Measurements from ENCODE around the gene TSSC4. TPM values are rescaled to one million over a fixed set of nuclear protein-coding genes. Genes with fewer than 3 reads are reported as not detected.

Gene TSSC4
- total and polyA plus RNA-seq, 7 donors: 43.7 to 60.1 (median 49.6) TPM

GRCh38 chr11:2446590-2447252, 46.2 kb downstream of the TSSC4 start:
- 27 to 44% methylated on average over 15 of the region's 15 CpGs for WGBS, 2 donors
- Histone ChIP-seq H3K27ac (no peak overlapping the region), H3K4me3 (no peak overlapping the region), H3K9me3 (no peaks in the 10 kb centered on the region), H3K4me1 (peaks cover 0 to 15% (median 4%) of the 10 kb centered on the region in 4 donors), H3K36me3 (no peaks in the 10 kb centered on the region), H3K27me3 (peaks cover 18 to 83% (median 53%) of the 10 kb centered on the region in 3 donors)
- no peak for DNase-seq
- intact Hi-C loops (cut with DNase I): no loop called here
- TF ChIP-seq EP300 (IDR thresholded peaks at IDR 0.05) (no peak), POLR2A (IDR thresholded peaks at IDR 0.05) (no peak), CTCF (IDR thresholded peaks at IDR 0.05) (no peak), POLR2AphosphoS5 (IDR thresholded peaks at IDR 0.05) (no peak)

- Histone ChIP-seq H3K9me3 (no peaks in the 10 kb centered on the region), H3K4me3 (no peak overlapping the region), H3K27ac (no peak overlapping the region), H3K36me3 (no peaks in the 10 kb centered on the region), H3K27me3 (peaks cover 18 to 87% (median 53%) of the 10 kb centered on the region in 3 donors), H3K4me1 (peaks cover 0 to 15% (median 4%) of the 10 kb centered on the region in 4 donors)
- DNase-seq: no peak
- 63 to 71% methylated on average over 12 of the region's 12 CpGs for WGBS, 2 donors
- TF ChIP-seq POLR2A (IDR thresholded peaks at IDR 0.05): no peak
- TF ChIP-seq EP300 (IDR thresholded peaks at IDR 0.05): no peak
- no peak for TF ChIP-seq POLR2AphosphoS5 (IDR thresholded peaks at IDR 0.05)
- no peak for TF ChIP-seq CTCF (IDR thresholded peaks at IDR 0.05)
- intact Hi-C loops (cut with DNase I): no loop called here
Observed at GRCh38 chr11:2447253-2447950, 46.9 kb downstream of the TSSC4 start.

GRCh38 chr11:2447951-2448650, 47.6 kb downstream of the TSSC4 start:
- intact Hi-C loops (cut with DNase I): no loop called here
- DNase-seq: no peak
- 80 to 88% methylated on average over 10 of the region's 10 CpGs for WGBS, 2 donors
- H3K4me1 ChIP-seq: peaks cover 0 to 15% (median 4%) of the 10 kb centered on the region in 4 donors
- no peak overlapping the region for H3K4me3 ChIP-seq
- no peak for TF ChIP-seq EP300 (IDR thresholded peaks at IDR 0.05)
- TF ChIP-seq POLR2AphosphoS5 (IDR thresholded peaks at IDR 0.05): no peak
- no peaks in the 10 kb centered on the region for H3K36me3 ChIP-seq
- H3K27me3 ChIP-seq: peaks cover 18 to 89% (median 50%) of the 10 kb centered on the region in 3 donors
- H3K9me3 ChIP-seq: no peaks in the 10 kb centered on the region
- H3K27ac ChIP-seq: no peak overlapping the region

- no peak for TF ChIP-seq EP300 (IDR thresholded peaks at IDR 0.05)
- no peak for TF ChIP-seq POLR2AphosphoS5 (IDR thresholded peaks at IDR 0.05)
- TF ChIP-seq CTCF (IDR thresholded peaks at IDR 0.05): no peak
- no peak for TF ChIP-seq POLR2A (IDR thresholded peaks at IDR 0.05)
- 93 to 95% methylated on average over 21 of the region's 21 CpGs for WGBS, 2 donors
- Histone ChIP-seq H3K27ac (no peak overlapping the region), H3K4me1 (peaks cover 0 to 15% (median 4%) of the 10 kb centered on the region in 4 donors), H3K9me3 (no peaks in the 10 kb centered on the region), H3K27me3 (peaks cover 16 to 81% (median 42%) of the 10 kb centered on the region in 3 donors), H3K36me3 (no peaks in the 10 kb centered on the region), H3K4me3 (no peak overlapping the region)
- intact Hi-C loops (cut with DNase I): no loop called here
- no peak for DNase-seq
Observed at GRCh38 chr11:2448661-2449547, 48.4 kb downstream of the TSSC4 start.
